Effector CD4-positive, alpha-beta T cell (primary cell): ENCODE measurements around the gene CAMK2A.
"Not testable (repeated sequence)": the region's sequence is repeated elsewhere in the genome, so short reads cannot be mapped to it uniquely, and the experiment has no call there.

Experiments
- DNase-seq: peaks from one replicate; pipeline ENCODE4 v3.0.0-alpha.2; 2020

The CAMK2A gene

GRCh38 chr5:150253416-150254208 lies 36.0 kb downstream of the CAMK2A start:
- no peak for DNase-seq

GRCh38 chr5:150252489-150252888 lies 37.1 kb downstream of the CAMK2A start:
- DNase-seq, result no peak

DNA sequence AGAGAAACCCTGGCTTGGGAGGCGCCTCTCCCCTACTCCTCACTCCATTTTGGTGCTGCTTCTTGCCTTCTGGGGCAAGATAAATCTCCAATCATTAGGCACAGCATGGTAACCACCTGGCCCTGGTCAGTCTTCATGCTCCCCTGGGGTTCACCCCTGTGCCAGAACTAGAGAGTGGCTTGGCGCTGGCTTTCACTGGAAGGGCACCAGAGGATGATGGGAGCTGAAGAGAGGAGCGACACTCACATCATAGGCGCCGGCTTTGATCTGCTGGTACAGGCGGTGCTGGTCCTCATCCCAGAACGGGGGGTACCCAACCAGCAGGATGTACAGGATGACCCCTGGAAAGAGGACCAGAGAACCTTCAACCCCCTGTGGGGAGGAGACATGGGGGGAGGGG lies 38.1 kb downstream of the CAMK2A start:
- DNase-seq, result no peak

GRCh38 chr5:150249744-150250143 lies 39.8 kb downstream of the CAMK2A start:
- DNase-seq, result no peak

GRCh38 chr5:150248946-150249345 lies 40.6 kb downstream of the CAMK2A start:
- DNase-seq, result no peak

GRCh38 chr5:150248493-150248892 lies 41.1 kb downstream of the CAMK2A start:
- DNase-seq, result not testable (repeated sequence)

GRCh38 chr5:150247726-150248125 lies 41.8 kb downstream of the CAMK2A start:
- no peak for DNase-seq

GRCh38 chr5:150246835-150247234 lies 42.7 kb downstream of the CAMK2A start:
- DNase-seq, result no peak

DNA sequence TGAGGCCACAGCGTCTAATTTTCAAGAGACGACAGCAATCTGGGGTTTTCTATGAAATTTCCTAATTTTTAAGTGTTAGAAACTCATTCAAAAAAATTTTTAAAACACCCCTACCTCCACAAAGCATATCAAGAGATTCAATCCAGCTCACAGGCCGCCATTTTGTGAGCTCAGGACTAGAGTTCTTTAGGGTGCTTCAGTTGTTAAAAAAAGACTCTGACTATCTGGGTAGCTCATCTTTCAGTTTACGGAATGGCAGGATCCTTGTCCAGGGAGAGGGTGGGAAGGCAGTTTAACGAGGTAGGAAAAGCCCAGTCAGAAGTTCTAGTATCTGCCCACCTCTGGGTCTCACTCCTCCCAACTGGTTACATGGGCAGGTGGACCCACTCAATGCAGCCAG lies 43.1 kb downstream of the CAMK2A start:
- DNase-seq, result no peak

DNA sequence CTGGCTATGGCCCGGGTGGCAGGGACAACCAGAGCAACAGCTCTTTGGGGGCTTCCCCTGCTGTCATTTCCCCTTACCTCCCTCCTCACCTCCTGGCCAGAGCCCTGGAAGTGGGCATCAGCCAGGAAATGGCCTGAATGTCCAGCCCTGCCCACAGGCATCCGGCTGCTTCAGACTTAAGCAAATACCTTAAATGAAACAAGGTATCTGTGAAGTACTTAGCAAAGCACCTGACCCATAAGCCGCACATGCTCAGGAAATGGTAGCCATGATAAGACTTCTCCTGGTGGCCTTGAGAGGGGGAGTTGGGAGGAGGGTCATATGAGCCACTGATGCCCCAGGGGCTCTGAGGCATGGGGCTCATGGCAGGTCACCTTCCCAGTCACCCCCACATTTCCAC lies 43.8 kb downstream of the CAMK2A start:
- DNase-seq, result no peak

- DNase-seq, result no peak
These were observed 44.3 kb downstream of the CAMK2A start for GRCh38 chr5:150245111-150245789.

- DNase-seq, result no peak
These were observed 45.4 kb downstream of the CAMK2A start for GRCh38 chr5:150244209-150244608.

DNA sequence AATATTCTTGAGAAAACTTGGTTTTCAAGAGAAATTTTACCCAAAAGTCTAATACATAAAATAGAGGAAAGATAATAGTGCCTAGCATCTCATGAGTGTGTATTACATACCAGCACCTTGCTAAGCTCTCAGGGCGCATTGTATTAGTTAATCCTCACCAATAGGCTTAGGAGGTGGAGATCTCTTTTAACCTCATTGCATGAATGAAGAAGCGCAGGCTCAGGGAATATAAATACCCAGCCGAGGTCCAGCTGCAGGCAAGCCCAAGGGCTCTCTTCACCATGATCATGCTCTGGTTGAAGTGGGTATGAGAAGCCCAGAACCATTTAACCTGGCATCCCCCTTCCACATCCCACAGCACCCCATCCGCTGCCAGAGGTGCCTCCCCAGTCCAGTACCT lies 46.0 kb downstream of the CAMK2A start:
- DNase-seq, result no peak

GRCh38 chr5:150242251-150242894 lies 47.2 kb downstream of the CAMK2A start:
- no peak for DNase-seq

- DNase-seq, result no peak
These were observed 48.0 kb downstream of the CAMK2A start for GRCh38 chr5:150241298-150242160.

GRCh38 chr5:150239794-150240122 lies 49.8 kb downstream of the CAMK2A start:
- DNase-seq, result no peak

DNA sequence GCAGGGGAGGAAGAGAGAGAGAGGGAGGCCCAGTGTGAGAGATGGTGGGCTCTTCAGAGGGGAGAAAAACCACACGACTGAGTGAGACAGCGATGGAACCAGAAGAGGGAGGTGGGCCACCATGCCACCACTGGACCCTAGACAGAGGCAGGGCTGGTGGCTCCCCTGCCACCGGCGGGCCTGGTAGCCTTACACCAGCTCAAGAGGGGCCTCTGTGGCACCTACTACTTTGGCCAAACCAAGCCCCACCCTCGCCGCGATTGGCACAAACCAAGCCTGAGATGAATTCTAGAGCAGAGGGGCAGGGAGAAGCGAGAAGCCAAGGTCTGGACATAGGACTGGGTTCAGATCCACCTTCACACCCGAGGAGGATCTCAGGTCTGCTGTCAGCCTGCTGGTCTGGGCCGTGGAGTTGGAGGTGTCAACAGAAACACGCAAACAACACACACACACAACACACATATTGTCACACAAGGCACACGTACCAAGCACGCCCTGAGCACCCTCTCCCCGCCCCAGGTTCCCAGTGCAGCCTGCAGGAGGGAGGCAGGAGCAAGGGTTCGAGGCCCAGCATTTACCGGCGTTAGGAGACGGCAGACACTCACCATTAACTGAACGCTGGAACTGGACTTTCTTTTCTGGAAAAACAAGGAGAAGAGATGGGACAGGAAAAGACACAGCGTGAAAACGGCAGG lies 50.3 kb downstream of the CAMK2A start:
- no peak for DNase-seq

- no peak for DNase-seq
These were observed 50.9 kb downstream of the CAMK2A start for GRCh38 chr5:150238646-150239045.

DNA sequence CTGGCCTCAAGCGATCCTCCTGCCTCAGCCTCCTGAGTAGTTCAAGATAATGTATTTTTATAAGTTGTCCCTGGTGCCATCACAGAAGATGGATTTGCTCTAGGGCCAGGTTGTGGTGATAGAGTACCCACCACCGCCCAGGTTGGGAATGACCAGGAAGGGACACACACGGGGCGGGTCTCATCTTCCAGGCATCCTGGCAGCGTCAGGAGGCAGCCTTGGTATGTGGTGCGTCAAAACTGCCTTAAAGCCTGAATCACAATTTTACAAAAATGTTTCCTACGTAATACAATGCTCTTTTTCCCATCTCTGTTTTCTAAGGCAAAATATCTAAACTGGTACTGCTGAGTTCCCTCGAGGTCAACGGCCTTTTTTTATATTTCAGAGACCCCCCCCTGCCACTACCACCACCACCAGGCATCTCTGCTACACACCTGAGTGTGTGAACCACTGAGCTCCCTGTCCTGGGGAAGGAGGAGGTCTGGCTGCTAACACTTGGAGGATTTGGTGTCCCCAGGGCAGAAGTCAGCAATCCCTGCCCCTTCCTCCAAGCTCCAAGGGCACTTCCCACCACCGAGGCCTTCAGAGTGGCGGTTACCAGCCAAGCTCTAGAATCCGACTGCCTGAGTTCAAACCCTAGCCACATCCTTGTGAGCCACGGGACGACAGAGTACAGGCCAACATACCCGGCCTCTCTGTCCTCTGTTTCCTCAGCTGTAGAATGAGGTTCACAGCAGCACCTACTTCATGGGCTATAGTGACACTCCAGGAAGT lies 52.4 kb downstream of the CAMK2A start:
- no peak for DNase-seq

DNA sequence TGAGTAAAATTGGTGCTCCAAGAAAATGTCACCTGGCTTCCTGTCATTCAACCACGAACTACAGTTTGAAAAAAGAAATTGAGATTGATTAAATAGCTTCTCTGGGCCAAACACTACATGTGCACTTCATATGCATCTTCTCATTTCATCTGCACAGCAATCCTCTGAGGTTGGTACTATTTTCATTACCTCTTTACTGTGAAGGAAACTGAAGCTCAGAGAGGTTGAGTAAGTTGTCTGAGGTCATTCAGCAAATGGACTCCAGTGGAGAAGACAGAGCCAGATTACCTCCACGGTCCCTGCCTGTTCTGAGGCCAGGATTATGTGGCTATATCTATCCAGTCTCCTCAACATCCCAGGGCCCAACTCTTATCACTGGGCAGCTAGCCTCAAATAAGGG lies 53.3 kb downstream of the CAMK2A start:
- DNase-seq, result no peak

- DNase-seq, result no peak
These were observed 54.1 kb downstream of the CAMK2A start for GRCh38 chr5:150235500-150235854.
